ENCODE measurements around the gene VEPH1.

- no peak for TF ChIP-seq GABPA (IDR thresholded peaks at IDR 0.05; ENCODE audit: low read depth)
- TF ChIP-seq, protein P1, sequence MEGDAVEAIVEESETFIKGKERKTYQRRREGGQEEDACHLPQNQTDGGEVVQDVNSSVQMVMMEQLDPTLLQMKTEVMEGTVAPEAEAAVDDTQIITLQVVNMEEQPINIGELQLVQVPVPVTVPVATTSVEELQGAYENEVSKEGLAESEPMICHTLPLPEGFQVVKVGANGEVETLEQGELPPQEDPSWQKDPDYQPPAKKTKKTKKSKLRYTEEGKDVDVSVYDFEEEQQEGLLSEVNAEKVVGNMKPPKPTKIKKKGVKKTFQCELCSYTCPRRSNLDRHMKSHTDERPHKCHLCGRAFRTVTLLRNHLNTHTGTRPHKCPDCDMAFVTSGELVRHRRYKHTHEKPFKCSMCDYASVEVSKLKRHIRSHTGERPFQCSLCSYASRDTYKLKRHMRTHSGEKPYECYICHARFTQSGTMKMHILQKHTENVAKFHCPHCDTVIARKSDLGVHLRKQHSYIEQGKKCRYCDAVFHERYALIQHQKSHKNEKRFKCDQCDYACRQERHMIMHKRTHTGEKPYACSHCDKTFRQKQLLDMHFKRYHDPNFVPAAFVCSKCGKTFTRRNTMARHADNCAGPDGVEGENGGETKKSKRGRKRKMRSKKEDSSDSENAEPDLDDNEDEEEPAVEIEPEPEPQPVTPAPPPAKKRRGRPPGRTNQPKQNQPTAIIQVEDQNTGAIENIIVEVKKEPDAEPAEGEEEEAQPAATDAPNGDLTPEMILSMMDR (IDR thresholded peaks at IDR 0.05; ENCODE audit: insufficient read depth, low read length), result no peak
Observed at GRCh38 chr3:157499342-157499963, 3.8 kb downstream of the VEPH1 start.
